Left kidney (tissue), 2 donors: ENCODE measurements around the gene TUBB2B. TPM values are rescaled to one million over a fixed set of nuclear protein-coding genes. Genes with fewer than 3 reads are reported as not detected.

Experiments used
- DNase-seq: peaks from one replicate; pipeline ENCODE4 v3.0.0-alpha.2; 2013
- polyA plus RNA-seq: library from polyadenylated mRNA; unstranded; fragments of 120-200 nt; gene quantifications from one replicate; pipeline ENCODE4 v1.2.1, GENCODE V29; 2013; ENCODE audit not compliant: insufficient read length

Gene TUBB2B
- polyA plus RNA-seq, 1 donor: 104 TPM

GRCh38 chr6:3235486-3235885 lies 8.0 kb upstream of the TUBB2B start:
- DNase-seq: no peak

DNA sequence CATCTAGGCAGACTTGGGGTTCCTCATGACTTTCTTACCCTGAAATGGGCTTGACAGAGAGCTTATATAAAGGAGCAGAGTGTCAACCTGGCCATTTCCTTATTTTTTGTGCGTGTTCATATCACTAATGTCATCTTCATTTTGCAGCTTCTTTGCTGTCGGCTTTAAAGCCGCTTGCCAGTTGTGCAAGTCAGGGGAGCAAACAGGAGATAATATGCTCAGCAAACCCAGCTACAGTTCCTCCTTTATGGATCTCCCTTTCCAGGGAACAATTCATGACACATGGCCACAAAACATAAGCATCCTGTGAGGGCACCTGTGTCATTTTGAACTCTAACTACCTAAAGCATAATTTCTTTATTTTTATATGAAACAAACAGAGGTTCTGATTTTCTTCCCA lies 6.5 kb upstream of the TUBB2B start:
- no peak for DNase-seq

DNA sequence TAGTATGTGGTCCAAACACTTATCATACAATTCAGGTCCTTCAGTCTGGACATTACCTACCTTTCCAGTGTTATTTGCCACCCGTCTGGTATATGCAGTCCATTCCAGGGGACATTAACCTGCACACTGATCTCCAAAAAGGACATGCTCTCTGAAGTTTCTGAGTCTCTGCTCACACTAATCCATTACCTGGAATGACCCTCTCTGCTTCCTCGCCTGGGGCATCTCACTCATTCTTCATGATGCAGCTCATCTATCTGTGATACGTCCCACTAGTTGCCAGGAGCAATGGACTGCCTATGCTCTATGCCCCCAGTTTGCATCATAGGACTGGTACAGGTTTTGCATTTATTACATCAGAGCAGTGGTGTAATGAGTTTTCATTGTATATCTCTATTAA lies 5.9 kb upstream of the TUBB2B start:
- no peak for DNase-seq

DNA sequence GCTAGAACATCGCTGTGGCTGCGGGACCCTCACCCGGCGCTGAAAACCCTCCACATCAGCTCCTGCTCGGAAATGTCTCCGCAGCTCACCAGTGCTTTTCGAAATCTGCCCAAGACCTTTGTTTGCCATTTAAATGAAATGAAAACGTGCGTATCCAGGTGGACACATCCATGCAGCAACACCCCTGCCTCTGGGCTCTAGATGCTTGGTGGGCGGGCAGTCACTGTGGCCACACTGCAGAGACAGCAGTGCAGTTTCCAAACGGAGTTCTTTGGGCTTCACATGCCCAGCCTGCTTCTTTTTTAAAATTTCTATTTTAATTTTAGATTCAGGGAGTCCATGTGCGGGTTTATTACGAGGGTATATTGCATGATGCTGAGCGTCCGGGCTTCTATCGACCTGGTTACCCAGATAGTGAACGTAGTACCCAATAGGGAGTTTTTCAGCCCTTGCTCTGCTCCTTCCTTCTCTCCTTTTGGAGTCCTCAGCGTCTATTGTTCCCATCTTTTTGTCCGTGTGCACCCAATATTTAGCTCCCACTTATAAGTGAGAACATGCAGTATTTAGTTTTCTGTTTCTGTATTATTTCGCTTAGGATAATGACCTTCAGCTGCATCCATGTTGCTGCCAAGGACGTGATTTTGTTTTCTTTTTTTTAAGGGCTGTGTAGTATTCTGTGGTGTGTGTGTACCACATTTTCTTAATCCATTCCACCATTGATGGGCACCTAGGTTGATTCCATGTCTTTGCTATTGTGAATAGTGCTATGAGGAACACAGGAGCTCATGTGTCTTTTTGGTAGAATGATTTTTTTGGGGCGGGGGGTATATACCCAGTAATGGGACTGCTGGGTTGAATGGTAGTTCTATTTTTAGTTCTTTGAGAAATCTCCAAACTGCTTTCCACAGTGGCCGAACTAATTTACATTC lies 4.8 kb upstream of the TUBB2B start:
- no peak for DNase-seq

- DNase-seq: peak; percentile 94
Measured at GRCh38 chr6:3231247-3232016, 4.0 kb upstream of the TUBB2B start.

- peak; percentile 73 for DNase-seq
Measured at GRCh38 chr6:3230900-3231246, 3.4 kb upstream of the TUBB2B start.

- no peak for DNase-seq
Measured at GRCh38 chr6:3230256-3230882, 2.9 kb upstream of the TUBB2B start.

- no peak for DNase-seq
Measured at GRCh38 chr6:3229566-3230178, 2.2 kb upstream of the TUBB2B start.

DNA sequence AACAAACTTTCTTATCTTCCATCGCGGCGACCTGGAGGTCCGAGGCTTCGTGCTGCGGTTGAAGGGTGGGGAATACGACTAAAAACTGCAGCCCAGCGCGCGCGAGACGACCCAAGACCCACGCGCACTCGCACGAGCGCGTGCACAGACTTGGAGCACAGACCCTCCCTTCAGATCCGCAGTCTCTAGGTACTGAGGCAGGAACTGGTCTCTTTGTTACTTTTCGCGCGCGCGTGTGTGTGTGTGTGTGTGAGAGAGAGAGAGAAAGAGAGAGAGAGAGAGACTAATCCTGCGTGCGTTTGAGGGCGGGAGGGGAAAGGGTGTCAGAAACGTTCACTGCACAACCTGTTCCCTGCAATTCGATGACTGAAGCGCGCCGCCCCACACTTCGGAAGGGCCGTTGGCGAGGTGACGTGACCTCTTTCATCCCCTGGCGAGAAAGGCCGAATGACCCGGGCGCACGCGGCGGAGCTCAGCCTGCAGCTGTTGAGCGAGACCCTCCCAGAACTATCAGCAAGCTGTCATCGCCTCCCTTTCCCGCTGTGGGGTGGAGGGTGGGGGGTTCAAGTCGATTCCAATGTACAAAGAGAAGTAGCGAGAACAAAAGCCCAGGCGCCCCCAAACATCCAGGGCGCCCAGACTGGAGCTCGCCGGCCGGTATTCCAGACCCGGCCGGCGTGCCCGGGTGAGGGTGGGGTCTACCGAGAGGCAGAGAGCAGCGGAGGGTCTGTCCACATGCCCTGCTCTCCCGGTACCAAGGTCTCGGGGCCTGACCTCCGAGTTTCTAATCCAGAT lies 1.5 kb upstream of the TUBB2B start:
- DNase-seq: no peak

DNA sequence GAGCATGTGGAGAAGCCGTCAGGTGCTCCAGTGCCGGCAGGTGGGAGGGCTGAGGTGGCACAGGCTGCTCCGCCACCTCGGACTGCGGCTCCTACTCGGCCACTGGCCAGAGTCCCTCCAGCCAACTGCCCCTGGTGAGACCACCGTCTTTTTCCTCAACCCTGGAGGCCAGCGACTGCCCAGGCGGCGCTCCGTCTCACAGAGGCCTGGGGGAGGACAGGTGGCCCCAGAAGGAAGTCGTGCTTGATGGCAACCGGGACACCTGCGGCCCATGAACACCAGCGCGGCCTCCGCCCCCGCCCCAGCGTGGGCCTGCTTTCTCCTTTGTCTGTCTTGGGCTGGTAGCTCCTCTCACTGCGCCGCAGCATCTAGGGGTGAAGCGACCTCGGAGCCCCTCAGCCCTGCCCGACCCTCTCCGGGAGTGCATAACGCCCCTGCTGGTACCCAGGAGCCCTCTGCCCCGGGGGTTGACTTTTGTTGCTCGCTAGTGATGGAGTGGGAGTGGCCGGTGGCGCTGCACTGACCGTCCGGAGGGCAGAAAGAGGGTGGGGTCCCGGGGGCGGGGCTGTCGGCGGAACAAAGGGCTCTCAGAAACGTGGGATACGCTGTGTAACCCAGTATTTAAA lies 706 bp upstream of the TUBB2B start:
- DNase-seq: no peak

- DNase-seq: peak; percentile 75
Measured at GRCh38 chr6:3226481-3227362, 731 bp downstream of the TUBB2B start.

DNA sequence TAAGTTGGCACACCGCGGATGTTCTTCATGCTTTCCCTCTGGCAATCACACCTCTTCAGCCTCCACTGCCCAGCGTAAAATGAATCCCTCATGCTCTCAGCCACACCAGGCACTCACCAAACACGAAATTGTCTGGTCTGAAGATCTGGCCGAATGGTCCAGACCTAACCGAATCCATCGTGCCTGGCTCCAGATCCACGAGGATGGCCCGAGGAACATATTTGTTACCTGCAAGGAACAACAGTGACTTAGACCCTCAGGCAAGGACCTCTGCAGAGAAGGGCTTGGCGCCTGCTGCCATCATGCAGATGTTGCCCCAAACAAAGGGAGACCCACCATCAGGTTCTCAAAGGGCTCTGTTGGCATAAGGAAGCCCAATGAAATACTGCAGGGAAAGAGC lies 1.4 kb downstream of the TUBB2B start:
- no peak for DNase-seq

DNA sequence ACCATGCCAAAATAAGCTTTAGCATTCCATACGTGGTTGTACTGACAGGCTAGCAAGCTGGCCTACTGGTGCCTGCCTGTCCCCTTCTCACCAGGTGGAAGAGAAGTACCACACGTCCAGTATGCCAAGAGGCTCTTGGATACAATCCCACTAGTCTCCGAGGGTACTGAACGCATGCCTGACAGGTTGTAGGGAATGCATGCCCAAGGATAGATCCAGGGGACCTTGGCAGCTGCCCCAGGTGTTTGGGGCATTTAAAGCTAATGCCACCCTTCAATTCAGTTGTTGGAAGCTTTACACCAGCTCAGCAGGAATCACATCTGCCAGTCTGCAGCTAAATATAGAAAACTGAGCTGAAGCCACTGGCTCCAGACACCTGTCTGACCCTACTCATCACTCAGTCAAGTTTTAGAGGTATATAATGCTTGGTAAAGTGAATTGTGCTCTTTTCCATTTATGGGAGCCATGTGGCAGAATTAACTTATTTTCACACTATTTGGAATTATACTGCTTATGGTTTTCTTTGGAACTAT lies 4.9 kb downstream of the TUBB2B start:
- no peak for DNase-seq

DNA sequence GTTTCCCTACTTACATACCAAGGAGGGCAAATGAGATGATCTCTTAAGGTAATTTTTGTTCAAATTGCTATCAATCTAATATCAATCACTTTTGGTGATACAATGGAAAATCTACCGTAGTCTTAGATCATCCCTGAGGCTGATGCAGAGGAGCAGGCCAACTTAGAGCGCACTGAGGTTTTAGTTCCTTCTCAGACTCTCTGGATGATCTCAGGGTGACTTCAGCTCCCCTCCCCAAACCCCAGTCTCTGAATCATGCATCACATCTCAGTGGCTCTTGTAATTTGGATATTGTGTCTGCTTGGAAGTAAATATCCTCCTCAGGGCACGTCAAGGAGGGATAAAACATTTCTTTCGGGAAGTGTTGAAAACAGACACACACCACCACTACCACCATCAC lies 5.9 kb downstream of the TUBB2B start:
- no peak for DNase-seq

- DNase-seq: no peak
Measured at GRCh38 chr6:3220366-3220765, 7.1 kb downstream of the TUBB2B start.

DNA sequence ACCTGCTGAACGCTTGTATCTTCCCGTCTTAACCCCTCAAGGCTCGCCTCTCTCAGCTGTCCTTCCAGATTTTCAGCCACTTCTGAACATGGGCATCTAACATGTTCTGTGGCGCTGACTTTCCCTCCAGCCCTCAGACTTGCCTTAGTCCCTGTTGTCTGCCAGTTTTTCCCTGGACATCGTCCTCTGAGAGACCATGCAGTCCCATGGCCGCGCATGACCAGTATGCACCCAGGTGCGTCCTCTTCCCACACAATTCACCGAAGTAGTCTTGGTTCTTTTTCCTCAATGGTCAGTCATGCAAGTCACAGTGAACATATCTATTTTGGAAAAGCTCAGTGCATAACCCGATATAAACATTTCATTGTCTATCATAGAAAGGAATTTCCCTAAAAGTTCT lies 9.2 kb downstream of the TUBB2B start:
- no peak for DNase-seq

- DNase-seq: no peak
Measured at GRCh38 chr6:3217286-3217685, 10.2 kb downstream of the TUBB2B start.

DNA sequence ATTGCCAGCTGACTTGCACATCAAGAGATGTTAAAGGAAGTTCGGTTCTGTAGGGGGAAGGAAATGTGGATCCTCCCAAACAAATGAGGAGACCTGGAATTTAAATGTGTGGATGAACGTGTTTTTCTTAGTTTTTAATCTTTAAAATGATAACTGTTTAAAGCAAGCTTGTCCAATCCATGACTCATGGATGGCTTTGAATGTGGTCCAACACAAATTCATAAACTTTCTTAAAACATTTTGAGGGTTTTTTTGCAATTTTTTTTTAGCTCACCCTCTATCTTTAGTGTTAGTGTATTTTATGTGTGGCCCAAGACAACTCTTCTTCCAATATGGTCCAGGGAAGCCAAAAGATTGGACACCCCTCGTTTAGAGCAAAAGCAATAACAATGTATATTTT lies 12.6 kb downstream of the TUBB2B start:
- no peak for DNase-seq

GRCh38 chr6:3213334-3213695 lies 14.1 kb downstream of the TUBB2B start:
- DNase-seq: no peak

DNA sequence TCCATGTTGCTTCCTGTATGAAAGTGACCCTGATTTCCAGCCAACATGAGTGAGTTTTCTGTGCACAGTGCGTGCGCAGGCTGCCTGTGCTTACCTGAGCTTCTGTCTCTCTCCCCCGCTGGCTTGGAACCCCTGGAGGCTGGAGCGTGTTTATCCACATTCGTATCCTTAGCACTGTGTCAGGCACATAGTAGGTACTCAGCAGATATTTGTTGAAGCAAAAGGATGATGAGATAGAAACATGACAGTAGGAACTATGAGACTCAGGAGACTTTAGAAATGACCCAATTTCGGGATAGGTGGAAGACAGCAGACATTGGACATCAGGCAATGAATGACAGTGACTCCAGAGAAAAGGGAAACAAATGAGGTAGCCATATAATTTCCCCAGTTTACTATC lies 15.2 kb downstream of the TUBB2B start:
- DNase-seq: no peak
